22Rv1 (cell line): ENCODE measurements around the gene TMA16.

Source experiments
- CTCF ChIP-seq: fragments of 450-650 bp; IDR thresholded peaks from 2 replicates; pipeline ENCODE4 v1.5.1; 2017; ENCODE audit warnings: mild to moderate bottlenecking
- ZFX ChIP-seq: fragments of 450-650 bp; IDR thresholded peaks from 2 replicates; pipeline ENCODE4 v1.6.1; 2017; ENCODE audit warnings: antibody characterized with exemption, borderline replicate concordance

- TF ChIP-seq CTCF, result no peak
- TF ChIP-seq ZFX, result no peak
These were observed 8.9 kb upstream of the TMA16 start for GRCh38 chr4:163485589-163485988.
